WERI-Rb-1 (cell line): ENCODE results near the gene PHLDB2.
A peak's percentile ranks its signal among the peaks of the same experiment; 100 is the strongest.

Experiments
- DNase-seq: peaks from one replicate; pipeline ENCODE4 v3.0.0-alpha.2; 2020
- H3K27ac ChIP-seq: fragments of 250-450 bp; sonication (Bioruptor Pico); 2 replicates; pipeline ENCODE4 v1.5.1; 2020; ENCODE audit warnings: mild to moderate bottlenecking, moderate library complexity
- H3K27me3 ChIP-seq: fragments of 250-450 bp; sonication (Bioruptor Pico); 2 replicates; pipeline ENCODE4 v1.5.1; 2021; ENCODE audit warnings: mild to moderate bottlenecking, low read depth, moderate library complexity; ENCODE audit not compliant: insufficient read depth, severe bottlenecking
- H3K36me3 ChIP-seq: fragments of 250-450 bp; sonication (Bioruptor Pico); 2 replicates; pipeline ENCODE4 v1.5.1; 2020; ENCODE audit warnings: mild to moderate bottlenecking, moderate library complexity
- H3K4me3 ChIP-seq: 2 replicates; pipeline ENCODE4 v1.5.1; 2011; ENCODE audit warnings: low read depth, mild to moderate bottlenecking, control low read depth, low read length
- H3K9me3 ChIP-seq: fragments of 250-450 bp; sonication (Bioruptor Pico); 2 replicates; pipeline ENCODE4 v1.5.1; 2021; ENCODE audit warnings: mild to moderate bottlenecking, moderate library complexity; ENCODE audit not compliant: severe bottlenecking
- TF ChIP-seq, protein P1 (sequence below): IDR thresholded peaks from 2 replicates; pipeline ENCODE4 v1.5.1; 2011; ENCODE audit warnings: low read depth, mild to moderate bottlenecking, control low read depth, inconsistent platforms, low read length

PHLDB2 gene

DNA sequence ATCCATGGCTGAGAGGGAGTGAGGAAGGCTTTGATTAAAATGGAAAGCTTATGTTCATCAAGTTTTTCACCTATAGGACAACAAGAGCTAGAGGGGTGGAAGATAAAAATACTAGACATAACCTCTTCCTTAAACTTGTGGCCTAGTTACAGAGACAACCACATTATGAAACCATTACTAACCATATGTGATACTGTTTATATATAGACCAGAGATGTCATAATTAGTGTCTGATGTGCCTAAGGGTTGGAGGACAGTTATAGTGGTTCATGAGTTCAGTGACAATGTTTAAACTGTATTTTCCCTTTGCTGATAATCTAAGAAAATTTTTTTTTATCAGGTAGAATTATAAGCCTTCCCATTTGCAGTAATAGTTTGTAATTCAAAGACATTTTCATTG is 23.7 kb downstream of the PHLDB2 start:
- TF ChIP-seq, protein P1, sequence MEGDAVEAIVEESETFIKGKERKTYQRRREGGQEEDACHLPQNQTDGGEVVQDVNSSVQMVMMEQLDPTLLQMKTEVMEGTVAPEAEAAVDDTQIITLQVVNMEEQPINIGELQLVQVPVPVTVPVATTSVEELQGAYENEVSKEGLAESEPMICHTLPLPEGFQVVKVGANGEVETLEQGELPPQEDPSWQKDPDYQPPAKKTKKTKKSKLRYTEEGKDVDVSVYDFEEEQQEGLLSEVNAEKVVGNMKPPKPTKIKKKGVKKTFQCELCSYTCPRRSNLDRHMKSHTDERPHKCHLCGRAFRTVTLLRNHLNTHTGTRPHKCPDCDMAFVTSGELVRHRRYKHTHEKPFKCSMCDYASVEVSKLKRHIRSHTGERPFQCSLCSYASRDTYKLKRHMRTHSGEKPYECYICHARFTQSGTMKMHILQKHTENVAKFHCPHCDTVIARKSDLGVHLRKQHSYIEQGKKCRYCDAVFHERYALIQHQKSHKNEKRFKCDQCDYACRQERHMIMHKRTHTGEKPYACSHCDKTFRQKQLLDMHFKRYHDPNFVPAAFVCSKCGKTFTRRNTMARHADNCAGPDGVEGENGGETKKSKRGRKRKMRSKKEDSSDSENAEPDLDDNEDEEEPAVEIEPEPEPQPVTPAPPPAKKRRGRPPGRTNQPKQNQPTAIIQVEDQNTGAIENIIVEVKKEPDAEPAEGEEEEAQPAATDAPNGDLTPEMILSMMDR, result no peak
- H3K4me3 ChIP-seq, result no peak overlapping the region
- H3K27me3 ChIP-seq, result no peaks in the 10 kb centered on the region
- no peak for DNase-seq
- H3K27ac ChIP-seq, result no peak overlapping the region
- no peaks in the 10 kb centered on the region for H3K36me3 ChIP-seq
- H3K9me3 ChIP-seq, result peaks cover 6% of the 10 kb centered on the region

DNA sequence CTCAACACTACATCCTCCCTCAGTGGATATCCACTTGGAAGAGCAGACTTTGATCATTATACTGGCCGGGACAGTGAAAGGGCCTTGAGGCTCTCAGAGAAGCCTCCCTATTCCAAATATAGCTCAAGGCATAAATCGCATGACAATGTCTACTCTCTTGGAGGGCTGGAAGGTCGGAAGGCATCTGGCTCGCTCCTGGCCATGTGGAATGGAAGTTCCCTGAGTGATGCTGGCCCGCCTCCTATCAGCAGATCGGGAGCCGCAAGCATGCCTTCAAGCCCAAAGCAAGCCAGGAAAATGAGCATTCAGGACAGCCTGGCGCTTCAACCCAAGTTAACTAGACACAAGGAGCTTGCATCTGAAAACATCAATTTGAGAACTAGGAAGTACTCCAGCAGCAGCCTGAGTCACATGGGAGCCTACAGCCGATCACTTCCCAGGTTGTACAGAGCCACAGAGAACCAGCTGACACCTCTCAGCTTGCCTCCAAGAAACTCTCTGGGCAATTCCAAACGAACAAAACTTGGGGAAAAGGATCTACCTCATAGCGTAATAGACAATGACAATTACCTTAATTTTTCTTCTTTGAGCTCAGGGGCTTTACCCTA is 25.4 kb downstream of the PHLDB2 start:
- DNase-seq, result no peak
- Histone ChIP-seq H3K27ac (no peak overlapping the region), H3K27me3 (no peaks in the 10 kb centered on the region), H3K9me3 (peaks cover 6% of the 10 kb centered on the region), H3K36me3 (no peaks in the 10 kb centered on the region), H3K4me3 (no peak overlapping the region)
- TF ChIP-seq, protein P1, result no peak

DNA sequence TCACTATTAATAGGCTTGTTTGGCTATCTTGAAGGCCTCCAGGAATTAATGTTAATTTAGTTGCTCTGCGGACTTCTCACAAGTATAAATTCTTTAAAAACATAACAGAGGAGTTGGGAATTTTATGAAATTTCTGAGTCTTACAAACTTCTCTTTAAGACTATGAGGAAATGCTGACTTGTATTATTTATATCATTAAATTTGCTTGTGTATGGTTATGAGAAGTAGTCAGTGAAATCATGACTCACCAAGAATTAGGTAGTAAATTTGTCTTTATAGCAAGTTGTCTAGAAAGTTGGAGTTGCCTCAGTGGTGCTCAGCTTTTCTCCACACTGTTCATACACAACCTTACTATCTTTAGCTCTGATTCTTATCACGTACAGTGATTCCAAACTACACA is 26.5 kb downstream of the PHLDB2 start:
- Histone ChIP-seq H3K36me3 (no peaks in the 10 kb centered on the region), H3K9me3 (peaks cover 5% of the 10 kb centered on the region), H3K27me3 (no peaks in the 10 kb centered on the region), H3K27ac (no peak overlapping the region), H3K4me3 (no peak overlapping the region)
- no peak for DNase-seq
- TF ChIP-seq, protein P1, result no peak

GRCh38 chr3:111890051-111890580 is 31.1 kb downstream of the PHLDB2 start:
- Histone ChIP-seq H3K4me3 (no peak overlapping the region), H3K27me3 (no peaks in the 10 kb centered on the region), H3K36me3 (no peaks in the 10 kb centered on the region), H3K9me3 (no peaks in the 10 kb centered on the region), H3K27ac (no peak overlapping the region)
- TF ChIP-seq, protein P1, result no peak
- DNase-seq, result no peak

- H3K9me3 ChIP-seq, result no peaks in the 10 kb centered on the region
- H3K27me3 ChIP-seq, result no peaks in the 10 kb centered on the region
- TF ChIP-seq, protein P1, result no peak
- DNase-seq, result no peak
- no peak overlapping the region for H3K27ac ChIP-seq
- H3K36me3 ChIP-seq, result no peaks in the 10 kb centered on the region
- H3K4me3 ChIP-seq, result no peak overlapping the region
Observed at GRCh38 chr3:111892070-111892469, 33.0 kb downstream of the PHLDB2 start.

DNA sequence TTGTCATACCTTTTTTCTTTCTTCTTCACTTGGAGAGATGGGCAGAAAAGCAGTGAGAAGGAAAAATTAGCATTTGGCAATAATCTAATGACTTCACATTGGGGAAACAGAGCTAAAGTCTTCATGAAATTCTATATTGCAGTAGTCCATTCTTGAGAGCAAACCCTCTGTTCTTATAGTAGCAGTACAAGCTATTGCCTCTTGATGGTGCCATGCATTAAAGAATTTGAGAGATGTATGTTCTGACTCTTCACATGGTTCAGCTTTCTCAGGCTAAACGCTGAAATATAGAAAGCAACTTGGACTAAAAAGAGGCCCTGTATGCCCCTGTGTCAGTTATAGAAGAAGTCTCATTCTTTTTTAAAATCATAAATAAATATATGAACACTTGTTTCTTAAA is 36.0 kb downstream of the PHLDB2 start:
- DNase-seq, result no peak
- H3K27me3 ChIP-seq, result no peaks in the 10 kb centered on the region
- TF ChIP-seq, protein P1, result 0 out of 2 replicates have a peak, but pooled peaks have one; percentile 39
- H3K4me3 ChIP-seq, result no peak overlapping the region
- no peaks in the 10 kb centered on the region for H3K9me3 ChIP-seq
- no peak overlapping the region for H3K27ac ChIP-seq
- H3K36me3 ChIP-seq, result no peaks in the 10 kb centered on the region
